Osteoblast (primary cell): ENCODE results near the gene KIAA0753. TPM values are rescaled to one million over a fixed set of nuclear protein-coding genes. Genes with fewer than 3 reads are reported as not detected.
"Not testable (repeated sequence)": the region's sequence is repeated elsewhere in the genome, so short reads cannot be mapped to it uniquely, and the experiment has no call there.

ENCODE experiments used
- DNase-seq: peaks from one replicate; pipeline ENCODE4 v3.0.0; 2011; ENCODE audit warnings: low spot score, mixed read lengths; ENCODE audit not compliant: insufficient read length; ENCODE audit errors: missing footprints
- H2AFZ ChIP-seq: 2 replicates; pipeline ENCODE4 v1.6.0; 2011; ENCODE audit warnings: mild to moderate bottlenecking, low read length
- H3K27ac ChIP-seq: 2 replicates; pipeline ENCODE4 v1.5.1; 2011; ENCODE audit warnings: mild to moderate bottlenecking, low read depth, low read length, moderate library complexity
- H3K27me3 ChIP-seq: 2 replicates; pipeline ENCODE4 v1.6.0; 2012; ENCODE audit warnings: mild to moderate bottlenecking, control low read depth, inconsistent platforms, low read length, moderate library complexity; ENCODE audit not compliant: insufficient read depth
- H3K36me3 ChIP-seq: 2 replicates; pipeline ENCODE4 v1.5.1; 2011; ENCODE audit warnings: mild to moderate bottlenecking, low read length, control low read depth, moderate library complexity; ENCODE audit not compliant: insufficient read depth
- H3K4me1 ChIP-seq: 2 replicates; pipeline ENCODE4 v1.5.1; 2011; ENCODE audit warnings: mild to moderate bottlenecking, low read length, control low read depth, moderate library complexity; ENCODE audit not compliant: insufficient read depth
- H3K4me2 ChIP-seq: 2 replicates; pipeline ENCODE4 v1.6.0; 2011; ENCODE audit warnings: mild to moderate bottlenecking, low read length; ENCODE audit not compliant: insufficient read depth
- H3K4me3 ChIP-seq: fragments of 200-600 bp; sonication (generic); 3 replicates; pipeline ENCODE4 v1.5.1; 2012; ENCODE audit warnings: mild to moderate bottlenecking, low read length, inconsistent platforms; ENCODE audit not compliant: insufficient read depth
- H3K79me2 ChIP-seq: 2 replicates; pipeline ENCODE4 v1.6.0; 2012; ENCODE audit warnings: mild to moderate bottlenecking, low read length, control low read depth, inconsistent platforms; ENCODE audit not compliant: insufficient read depth
- H3K9me3 ChIP-seq: 2 replicates; pipeline ENCODE4 v1.5.1; 2011; ENCODE audit warnings: low read depth, low read length, control low read depth
- H4K20me1 ChIP-seq: 2 replicates; pipeline ENCODE4 v1.6.0; 2012; ENCODE audit warnings: mild to moderate bottlenecking, low read length, control low read depth; ENCODE audit not compliant: insufficient read depth
- CTCF ChIP-seq: IDR thresholded peaks from 2 replicates; pipeline ENCODE4 v1.5.1; 2011; ENCODE audit warnings: mild to moderate bottlenecking, low read depth, low read length, moderate library complexity; ENCODE audit errors: extremely low read depth
- total RNA-seq: library from RNA; depleted of rRNA; stranded (reverse); fragments of >200 nt; gene quantifications from 2 replicates; pipeline ENCODE4 v1.2.3, GENCODE V29; 2012

KIAA0753 gene
- total RNA-seq, 1 donor = 17.0 TPM

DNA sequence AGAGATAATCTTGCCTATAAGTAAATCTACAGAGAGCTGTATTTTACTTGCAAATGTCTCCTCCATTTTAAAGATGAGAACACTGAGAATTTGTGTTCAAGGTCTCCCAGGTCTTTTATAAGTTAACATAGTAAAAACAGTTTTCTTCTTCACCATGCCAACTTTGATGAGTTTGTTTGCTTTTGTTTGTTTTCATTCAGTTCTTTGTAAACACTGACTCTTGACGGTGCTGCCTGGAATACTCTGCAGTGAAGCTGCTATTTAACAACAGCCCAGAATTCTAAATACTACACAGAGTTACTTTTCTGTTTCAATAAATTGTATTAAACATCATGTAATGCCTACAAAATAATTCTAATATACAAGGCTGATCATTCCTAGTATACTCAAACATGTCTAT is 42.8 kb downstream of the KIAA0753 start:
- TF ChIP-seq CTCF = no peak
- no peak overlapping the region for H3K27ac ChIP-seq
- H3K36me3 ChIP-seq = peaks cover 58% of the 10 kb centered on the region
- no peak overlapping the region for H3K4me3 ChIP-seq
- peaks cover 6% of the 10 kb centered on the region for H3K79me2 ChIP-seq
- H4K20me1 ChIP-seq = peaks cover 7% of the 10 kb centered on the region
- H3K4me1 ChIP-seq = no peaks in the 10 kb centered on the region
- H3K9me3 ChIP-seq = no peaks in the 10 kb centered on the region
- no peak overlapping the region for H3K4me2 ChIP-seq
- no peak overlapping the region for H2AFZ ChIP-seq
- no peak for DNase-seq
- H3K27me3 ChIP-seq = no peaks in the 10 kb centered on the region

GRCh38 chr17:6596941-6597340 is 43.6 kb downstream of the KIAA0753 start:
- peaks cover 52% of the 10 kb centered on the region for H3K36me3 ChIP-seq
- no peak for DNase-seq

GRCh38 chr17:6596511-6596910 is 44.0 kb downstream of the KIAA0753 start:
- no peak for DNase-seq
- Histone ChIP-seq H3K4me1 (peaks cover 4% of the 10 kb centered on the region), H3K27me3 (no peaks in the 10 kb centered on the region), H4K20me1 (peaks cover 7% of the 10 kb centered on the region), H3K79me2 (peaks cover 3% of the 10 kb centered on the region), H2AFZ (no peak overlapping the region), H3K4me2 (no peak overlapping the region), H3K4me3 (no peak overlapping the region), H3K27ac (no peak overlapping the region), H3K36me3 (peaks cover 50% of the 10 kb centered on the region), H3K9me3 (no peaks in the 10 kb centered on the region)
- TF ChIP-seq CTCF = no peak

More at GRCh38 chr17:6596941-6597340, 43.6 kb downstream of the KIAA0753 start:
- Histone ChIP-seq H3K27me3 (no peaks in the 10 kb centered on the region), H3K4me3 (no peak overlapping the region), H3K9me3 (no peaks in the 10 kb centered on the region), H2AFZ (no peak overlapping the region), H3K4me1 (peaks cover under 1% of the 10 kb centered on the region), H3K79me2 (peaks cover 3% of the 10 kb centered on the region), H4K20me1 (peaks cover 7% of the 10 kb centered on the region), H3K27ac (no peak overlapping the region), H3K4me2 (no peak overlapping the region)
- TF ChIP-seq CTCF = no peak

GRCh38 chr17:6596081-6596480 is 44.4 kb downstream of the KIAA0753 start:
- Histone ChIP-seq H3K4me2 (no peak overlapping the region), H3K79me2 (peaks cover under 1% of the 10 kb centered on the region), H3K36me3 (peaks cover 50% of the 10 kb centered on the region), H3K4me1 (peaks cover 9% of the 10 kb centered on the region), H4K20me1 (peaks cover 3% of the 10 kb centered on the region), H3K27me3 (no peaks in the 10 kb centered on the region), H3K27ac (no peak overlapping the region), H2AFZ (no peak overlapping the region), H3K4me3 (no peak overlapping the region), H3K9me3 (no peaks in the 10 kb centered on the region)
- TF ChIP-seq CTCF = no peak
- DNase-seq = no peak

DNA sequence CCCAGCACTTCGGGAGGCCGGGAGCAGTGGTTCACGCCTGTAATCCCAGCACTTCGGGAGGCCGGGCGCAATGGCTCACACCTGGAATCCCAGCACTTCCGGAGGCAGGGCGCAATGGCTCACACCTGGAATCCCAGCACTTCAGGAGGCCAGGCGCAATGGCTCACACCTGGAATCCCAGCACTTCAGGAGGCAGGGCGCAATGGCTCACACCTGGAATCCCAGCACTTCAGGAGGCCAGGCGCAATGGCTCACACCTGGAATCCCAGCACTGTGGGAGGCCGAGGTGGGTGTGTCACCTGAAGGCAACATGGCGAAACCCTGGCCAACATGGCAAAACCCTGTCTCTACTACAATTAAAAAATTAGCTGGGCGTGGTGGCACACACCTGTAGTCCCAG is 47.1 kb downstream of the KIAA0753 start:
- H3K4me1 ChIP-seq, H3K4me3 ChIP-seq, H4K20me1 ChIP-seq, DNase-seq, H3K79me2 ChIP-seq, H3K9me3 ChIP-seq, H3K4me2 ChIP-seq, H2AFZ ChIP-seq, H3K27me3 ChIP-seq, H3K27ac ChIP-seq: not testable (repeated sequence)
- H3K36me3 ChIP-seq = peaks cover 49% of the 10 kb centered on the region
